HG02840 (cell line): Measurements from ENCODE around the gene ABHD17B.
"Not testable (repeated sequence)": the region's sequence is repeated elsewhere in the genome, so short reads cannot be mapped to it uniquely, and the experiment has no call there.

Experiments
- ATAC-seq: cut with Tn5 transposase; IDR thresholded peaks from one replicate; pipeline ENCODE4 v1.9.1; 2021; ENCODE audit warnings: mild to moderate bottlenecking, moderate library complexity, moderate number of reproducible peaks; ENCODE audit not compliant: unreplicated experiment, low FRiP score

ABHD17B gene

DNA sequence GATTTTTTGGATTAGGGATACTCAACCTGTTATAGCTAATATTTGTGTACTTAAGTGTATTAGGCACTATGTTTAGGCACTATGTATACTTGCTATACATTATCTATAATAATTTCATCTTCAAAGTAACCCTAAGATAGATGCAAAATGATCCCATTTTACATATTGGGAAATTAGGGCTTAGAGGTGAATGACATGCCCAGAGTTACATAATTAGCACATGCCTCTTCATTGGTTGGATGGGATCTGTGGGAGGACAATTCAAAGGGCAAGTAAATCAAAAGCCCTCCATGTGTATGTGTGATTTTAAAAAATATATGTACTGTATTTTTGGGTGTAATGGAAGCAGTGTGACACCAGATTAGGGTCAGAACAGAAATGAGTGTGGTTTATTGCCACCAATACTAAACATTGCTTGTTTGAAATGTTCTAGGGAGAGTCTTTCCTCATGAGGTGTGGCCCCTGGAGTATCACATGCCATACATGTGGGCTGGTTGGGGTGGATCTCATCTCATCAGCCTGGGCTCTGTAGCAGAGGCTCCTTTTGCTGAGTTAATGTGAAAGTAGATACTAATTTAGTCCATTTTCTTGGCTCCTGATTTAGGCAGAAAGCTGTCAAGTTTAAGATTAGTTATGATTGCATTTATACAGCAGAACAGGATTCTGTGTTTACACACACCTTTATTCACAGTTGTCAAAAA lies 6.0 kb upstream of the ABHD17B start:
- ATAC-seq = peak; percentile 67

DNA sequence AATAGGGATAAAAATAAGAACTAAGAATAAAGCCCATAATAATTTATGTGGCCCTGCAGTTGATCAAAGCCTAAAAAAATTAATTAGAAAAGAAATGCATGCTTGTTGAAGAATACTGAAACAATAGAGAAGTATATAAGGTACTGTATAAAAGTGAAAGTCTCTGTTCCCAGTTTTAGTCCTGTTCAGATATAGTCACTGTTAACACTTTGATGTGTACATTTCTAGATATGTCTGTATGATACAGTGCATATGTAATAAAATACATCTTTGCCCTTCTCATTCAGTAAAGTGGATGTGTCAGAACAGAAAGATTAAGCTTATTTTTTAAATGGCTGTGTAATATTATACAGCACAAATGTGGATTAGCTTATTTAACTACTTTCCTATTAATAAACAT lies 4.5 kb upstream of the ABHD17B start:
- no peak for ATAC-seq

DNA sequence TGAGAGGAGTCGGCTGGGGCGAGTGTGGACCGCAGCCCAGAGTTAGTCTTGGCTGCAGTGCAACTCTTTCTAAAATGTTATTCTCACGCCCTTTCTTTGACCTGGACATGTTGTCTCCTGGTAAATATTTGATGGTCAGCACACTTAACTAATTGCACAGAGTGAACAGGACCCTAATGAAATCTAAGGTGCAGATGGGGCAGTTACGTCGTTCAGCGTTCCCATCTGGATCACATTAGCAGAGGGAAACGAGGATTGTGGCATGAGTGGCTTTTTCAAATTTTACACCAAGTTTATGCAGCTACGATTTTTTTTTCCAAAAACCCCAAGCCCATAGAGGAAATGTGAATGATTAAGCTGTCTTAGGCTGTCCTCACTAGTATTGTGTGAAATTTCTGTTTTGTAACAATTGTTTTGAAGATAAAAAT lies 929 bp upstream of the ABHD17B start:
- no peak for ATAC-seq

- peak; percentile 26 for ATAC-seq
These were observed 338 bp downstream of the ABHD17B start for GRCh38 chr9:71910650-71911060.

DNA sequence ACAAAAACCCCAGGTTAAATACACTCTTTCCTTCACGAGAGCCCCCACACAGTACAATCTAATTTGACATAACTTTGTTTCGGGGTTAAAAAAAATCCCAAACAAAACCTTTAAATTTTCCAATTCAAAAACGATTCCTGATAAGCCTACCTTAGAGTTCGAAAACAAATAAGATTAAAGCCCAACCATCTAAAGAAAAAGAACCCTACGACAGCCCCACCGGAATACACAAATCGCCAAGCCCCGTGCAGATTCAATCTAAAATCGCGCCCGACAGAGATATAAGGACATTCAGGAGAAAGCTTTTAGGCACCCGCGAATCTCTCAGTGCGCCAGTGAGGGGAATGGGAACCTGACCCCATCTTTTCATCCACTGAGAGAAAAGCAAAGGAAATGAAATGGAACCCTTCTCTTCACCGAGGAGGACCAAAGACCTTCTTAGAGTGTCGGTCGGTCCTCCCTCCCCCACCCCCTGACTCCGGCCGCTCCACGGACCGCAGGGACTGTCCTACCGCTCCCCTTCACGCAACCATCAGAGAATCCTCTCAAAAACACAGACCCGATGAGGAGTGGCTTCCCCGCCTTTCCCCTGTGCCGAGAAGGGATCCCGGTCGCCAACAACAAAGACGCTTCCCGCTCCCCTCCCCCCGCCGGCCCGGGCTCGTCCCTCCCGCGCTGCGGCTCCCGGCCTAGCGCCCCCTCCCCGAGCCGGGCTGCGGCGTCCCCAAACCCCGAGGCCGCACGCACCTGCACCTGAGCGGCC lies 925 bp downstream of the ABHD17B start:
- ATAC-seq = peak; percentile 10

GRCh38 chr9:71908825-71909224 lies 2.2 kb downstream of the ABHD17B start:
- no peak for ATAC-seq

DNA sequence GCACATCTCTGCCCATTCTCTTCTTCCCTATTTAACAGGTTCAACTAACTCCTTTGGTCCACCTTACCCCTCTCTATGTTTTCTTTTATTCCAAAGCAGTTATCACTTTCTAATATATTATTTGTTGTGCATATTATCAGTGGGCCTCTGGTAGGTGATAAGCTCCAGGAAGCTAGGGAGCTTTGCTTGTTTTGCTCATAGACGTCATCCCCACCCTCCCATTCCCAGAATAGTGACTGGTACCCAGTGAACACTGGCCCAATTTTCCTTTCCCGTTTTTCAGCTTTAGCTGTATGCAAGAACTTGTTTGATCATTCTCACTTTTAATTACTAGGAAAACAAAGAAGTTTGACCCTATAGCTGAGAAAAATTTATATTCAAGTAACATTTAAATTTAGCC lies 6.9 kb downstream of the ABHD17B start:
- no peak for ATAC-seq

DNA sequence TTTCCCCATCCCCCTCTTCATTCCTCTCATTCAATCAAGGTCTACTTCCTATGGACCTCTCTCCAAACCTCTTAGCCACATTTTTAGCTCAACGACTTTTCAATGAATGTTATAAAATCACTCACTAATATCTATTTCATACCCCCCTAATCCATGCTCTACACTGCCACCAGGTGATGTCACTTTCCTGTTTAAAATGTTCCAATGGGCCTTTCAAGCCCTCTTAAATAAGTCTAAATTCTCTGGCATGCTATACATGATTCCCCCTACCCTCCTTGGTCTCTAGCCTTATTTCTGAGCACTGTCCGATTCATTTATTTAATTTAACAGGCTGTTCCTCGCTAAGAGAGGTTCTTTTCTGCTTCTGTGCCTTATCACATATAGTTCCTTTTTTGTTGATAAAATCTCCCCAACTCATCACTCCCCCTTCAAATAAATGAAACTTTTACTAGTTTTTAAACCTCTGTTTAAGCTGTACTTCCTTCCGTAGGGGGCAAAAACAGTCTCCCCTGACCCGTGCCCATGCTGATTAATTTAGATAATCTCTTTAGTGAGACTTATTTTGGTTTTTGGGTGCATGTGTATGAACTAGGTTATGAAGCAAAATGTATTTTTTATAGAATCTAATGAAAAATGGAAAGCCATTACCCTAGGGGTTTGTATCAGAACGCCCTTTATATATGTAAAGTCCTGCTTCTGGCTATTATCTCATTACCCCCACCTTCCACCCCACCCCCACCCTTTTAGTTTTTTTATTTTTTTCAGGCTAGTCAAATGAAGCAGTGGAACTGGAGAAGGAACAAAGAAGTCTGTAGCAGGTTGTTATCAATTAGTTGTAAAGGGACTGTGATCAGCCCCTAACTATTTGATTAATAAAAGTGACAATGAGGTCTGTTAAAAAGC lies 9.0 kb downstream of the ABHD17B start:
- ATAC-seq = no peak

GRCh38 chr9:71898756-71899155 lies 12.2 kb downstream of the ABHD17B start:
- not testable (repeated sequence) for ATAC-seq

GRCh38 chr9:71897577-71897976 lies 13.4 kb downstream of the ABHD17B start:
- peak; percentile 47 for ATAC-seq

GRCh38 chr9:71896761-71897160 lies 14.2 kb downstream of the ABHD17B start:
- ATAC-seq = no peak

- ATAC-seq = no peak
These were observed 15.0 kb downstream of the ABHD17B start for GRCh38 chr9:71895955-71896354.

DNA sequence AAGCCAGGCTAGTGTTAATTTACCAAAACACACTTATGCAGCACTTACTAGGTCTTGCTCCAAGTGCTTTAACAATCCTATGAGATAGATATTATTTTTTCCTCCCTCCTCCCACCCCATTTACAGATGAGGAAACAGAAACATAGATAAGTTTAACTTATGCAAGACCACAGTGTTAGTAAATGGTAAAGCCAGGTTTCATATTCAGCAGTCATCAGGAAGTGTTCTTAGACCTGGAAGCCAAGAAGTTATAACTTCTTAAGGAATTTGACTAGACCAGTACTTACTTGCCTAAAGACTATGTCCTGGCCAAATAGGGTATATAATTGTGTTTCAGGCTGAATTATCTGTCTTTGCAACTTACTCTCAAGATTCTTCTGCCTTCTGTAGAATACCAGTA lies 15.9 kb downstream of the ABHD17B start:
- ATAC-seq = no peak

DNA sequence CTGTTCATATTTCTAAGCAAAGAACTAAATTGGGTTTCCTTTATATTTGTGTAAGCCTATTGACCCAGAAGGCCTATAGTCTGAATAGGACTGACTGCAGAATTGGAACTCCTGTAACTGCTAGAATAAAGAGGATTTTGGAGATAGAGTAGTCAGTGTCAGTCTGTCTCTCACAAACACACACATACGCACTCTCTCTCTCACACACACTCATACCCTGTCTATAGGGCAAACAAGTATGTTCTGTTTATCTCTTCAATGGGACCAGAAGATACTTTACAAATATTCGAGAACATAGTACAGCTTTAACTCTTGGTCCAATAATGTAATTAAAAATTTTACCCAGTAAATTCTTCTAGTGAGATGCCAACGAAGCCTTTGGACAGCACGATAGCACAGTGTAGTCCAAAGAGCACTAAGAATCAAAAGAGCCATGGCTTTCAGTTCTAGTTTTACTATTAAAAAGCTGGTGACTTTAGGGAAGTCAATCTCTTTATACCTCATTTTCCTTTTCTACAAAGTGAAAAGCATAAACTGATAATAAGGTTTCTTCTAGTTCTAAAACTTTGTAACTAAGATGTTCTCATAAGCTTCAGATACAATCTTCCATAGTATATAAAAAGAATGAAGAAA lies 19.3 kb downstream of the ABHD17B start:
- ATAC-seq = no peak

DNA sequence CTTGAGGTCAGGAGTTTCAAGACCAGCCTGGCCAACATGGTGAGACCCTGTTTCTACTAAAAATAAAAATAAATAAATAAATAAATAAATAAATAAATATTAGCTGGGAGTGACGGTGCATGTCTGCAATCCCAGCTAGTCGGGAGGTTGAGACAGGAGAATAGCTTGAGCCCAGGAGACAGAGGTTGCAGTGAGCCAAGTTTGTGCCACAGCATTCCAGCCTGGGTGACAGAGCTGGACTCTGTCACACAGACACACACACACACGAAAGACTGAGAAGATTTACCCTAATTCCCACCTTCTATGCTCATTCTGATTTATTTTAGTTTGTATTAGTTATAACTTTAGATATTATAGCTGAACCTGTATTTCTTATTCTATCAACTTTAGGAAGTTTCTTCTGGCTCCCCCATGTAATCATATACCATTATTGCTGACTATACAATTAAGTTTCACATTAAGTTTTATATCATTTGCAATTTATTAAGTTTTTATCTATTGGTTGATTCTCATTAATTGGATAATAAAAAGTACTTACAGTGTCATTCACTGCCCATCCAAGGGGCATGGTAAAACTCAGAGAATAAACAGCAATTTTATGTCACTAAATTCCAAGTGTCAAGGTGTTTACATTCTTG lies 20.8 kb downstream of the ABHD17B start:
- no peak for ATAC-seq

GRCh38 chr9:71887362-71887761 lies 23.6 kb downstream of the ABHD17B start:
- no peak for ATAC-seq

DNA sequence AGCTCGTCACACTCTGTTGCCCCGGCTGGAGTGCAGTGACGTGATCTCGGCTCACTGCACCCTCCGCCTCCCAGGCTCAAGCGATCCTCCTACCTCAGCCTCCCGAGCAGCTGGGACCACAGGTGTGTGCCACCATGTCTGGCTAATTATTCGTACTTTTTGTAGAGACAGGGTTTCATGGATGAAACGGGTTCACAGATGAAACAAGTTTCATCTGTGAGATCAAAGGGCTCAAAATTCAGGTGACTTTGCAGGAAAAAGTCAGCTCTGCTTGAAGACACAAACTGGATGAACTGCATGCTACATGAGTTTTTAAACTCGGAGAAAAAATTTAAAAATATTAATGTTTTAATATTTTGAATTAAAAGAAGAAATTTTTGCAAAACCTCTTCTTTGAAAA lies 24.5 kb downstream of the ABHD17B start:
- no peak for ATAC-seq

DNA sequence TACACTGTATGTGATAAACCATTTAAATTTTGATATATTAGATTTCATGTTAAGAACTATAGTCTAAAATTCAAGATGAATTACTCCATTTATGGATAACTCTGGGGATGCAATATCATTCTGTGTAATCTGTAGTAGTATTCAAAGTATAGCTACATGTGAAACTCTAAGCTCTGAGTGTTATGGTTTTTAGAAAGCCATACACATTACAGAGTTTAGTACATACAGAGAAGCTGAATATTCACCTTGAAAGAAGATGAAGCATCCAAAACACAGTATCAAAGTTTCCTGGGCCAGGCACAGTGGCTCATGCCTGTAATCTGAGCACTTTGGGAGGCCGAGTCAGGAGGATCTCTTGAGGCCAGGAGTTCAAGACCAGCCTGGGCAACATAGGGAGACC lies 25.0 kb downstream of the ABHD17B start:
- no peak for ATAC-seq

DNA sequence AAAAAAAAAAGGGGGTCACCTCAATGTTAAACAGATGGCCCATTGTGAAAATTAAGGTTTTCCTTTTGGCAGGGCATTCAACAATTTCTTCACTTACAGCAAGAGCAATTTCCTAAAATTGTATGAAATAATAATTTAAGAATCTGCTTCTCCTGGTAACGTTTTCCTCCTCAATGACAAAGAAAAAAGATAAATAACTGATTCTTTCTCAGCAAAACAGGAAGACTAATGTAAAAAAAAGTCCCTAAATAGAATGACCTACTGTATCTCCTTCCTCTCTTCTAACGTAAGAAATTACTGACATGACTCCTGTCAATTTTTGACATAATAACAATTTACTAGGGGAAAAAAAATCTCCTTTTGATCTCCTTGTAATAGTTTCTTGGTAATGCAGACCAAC lies 25.5 kb downstream of the ABHD17B start:
- no peak for ATAC-seq

- no peak for ATAC-seq
These were observed 27.0 kb downstream of the ABHD17B start for GRCh38 chr9:71884005-71884404.
